Pancreas (tissue), 10 donors: ENCODE results near the gene HIGD2A. TPM values are rescaled to one million over a fixed set of nuclear protein-coding genes. Genes with fewer than 3 reads are reported as not detected.

ENCODE experiments used
- ATAC-seq, 4 donors: fragments of 200-7000 bp; cut with Tn5 transposase; one replicate each; pipeline versions ENCODE4 v1.8.0 to v1.9.1; 2020; ENCODE audit warnings: mild to moderate bottlenecking in 4 of 4, moderate library complexity in 4 of 4
- DNase-seq, 6 donors: peaks; one replicate each; pipeline ENCODE4 v3.0.0-alpha.2; 2020
- FAIRE-seq: peaks from 2 replicates; lab custom pipeline; 2012; peaks lifted over from hg19 to GRCh38; lab: Jason Lieb, UNC
- H3K27ac ChIP-seq, 4 donors: fragments of 200-600 bp; sonication (generic); 1 replicate in 3 of 4; 2 replicates in 1 of 4; pipeline versions ENCODE4 v1.5.0 to v1.8.0; 2020
- H3K27me3 ChIP-seq, 4 donors: fragments of 200-600 bp; one replicate each; pipeline ENCODE4 v1.8.0; 2021
- H3K36me3 ChIP-seq, 3 donors: fragments of 200-600 bp; sonication (generic) in 1 of 3; one replicate each; pipeline versions ENCODE4 v1.5.0 to v1.8.0; 2020 to 2021
- H3K4me1 ChIP-seq, 3 donors: fragments of 200-600 bp; one replicate each; pipeline ENCODE4 v1.8.0; 2021
- H3K4me3 ChIP-seq, 4 donors: fragments of 200-600 bp; sonication (generic) in 2 of 4; one replicate each; pipeline versions ENCODE4 v1.5.0 to v1.8.0; 2020 to 2021
- H3K9me3 ChIP-seq, 4 donors: fragments of 200-600 bp; one replicate each; pipeline ENCODE4 v1.8.0; 2021
- WGBS, 2 donors: extraction: QIAGEN DNeasy Blood & Tissue Kit; methylation state at CpG; one replicate each; pipeline ENCODE4 v1.1.7; 2013; 5-methylcytosine and 5-hydroxymethylcytosine counted together
- intact Hi-C, 3 donors: fragments of 100-400 bp; cut with DNase I; formaldehyde crosslinking; loops; one replicate each; pipeline versions ENCODE4 v1.11.1 to v1.14.2; 2022
- polyA plus RNA-seq, 2 donors: library from polyadenylated mRNA; stranded (reverse); fragments of 200-250 nt; gene quantifications; one replicate each; pipeline ENCODE4 v1.2.3, GENCODE V29; 2013
- total RNA-seq, 6 donors: library from RNA; stranded (reverse); fragmentation: NEBNext Ultra II Directional in 4 of 6; extraction: Animal tissue kit (Norgen Biotek cat#: 25700) in 4 of 6; gene quantifications; one replicate each; pipeline versions ENCODE4 v1.2.1 to v1.2.4, GENCODE V29; 2021 to 2023
- TF ChIP-seq, protein P1 (sequence below), 4 donors: fragments of 200-600 bp; sonication (generic) in 3 of 4; IDR thresholded peaks; one replicate each; pipeline versions ENCODE4 v1.5.0 to v1.8.0; 2021; ENCODE audit warnings: antibody characterized with exemption in 4 of 4
- donor health status: healthy with polysubstance abuse.
- donor health status: DM: no; HTN: no; CAD: no; lungs with moderate emphysema.
- donor health status: DM: no; HTN: no; CAD: no.
- donor health status: control.
- donor health status: control.
- donor health status: Bipolar disorder and iron deficiency.
- donor health status: DM: yes; HTN: yes; CAD: no.
- donor health status: DM: no; HTN: no; CAD: no.
- donor health status: DM: no; HTN: no; CAD: no.
- donor health status: DM: yes; HTN: yes; CAD: no.

The HIGD2A gene
- total and polyA plus RNA-seq, 8 donors: 30.0 to 109 (median 45.7) TPM

DNA sequence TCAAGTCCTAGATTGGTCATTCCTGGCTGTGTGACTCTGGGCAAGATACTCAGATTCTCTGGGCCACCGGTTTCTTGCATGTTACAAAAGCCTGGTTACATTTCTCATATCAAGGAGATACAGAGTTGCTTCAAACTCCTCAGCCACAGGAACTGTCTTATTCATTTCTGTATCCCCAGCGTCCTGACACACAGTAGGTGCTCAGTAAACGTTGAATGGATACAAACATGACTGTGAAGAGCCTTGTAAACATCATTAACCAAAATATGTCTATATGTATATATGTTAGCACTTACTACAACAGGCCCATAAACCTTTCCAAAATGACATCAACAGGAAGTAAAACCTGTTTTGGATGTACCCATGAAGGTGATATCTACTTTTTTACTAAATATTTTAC, 26.2 kb downstream of the HIGD2A start:
- WGBS, 2 donors: 43 to 45% methylated on average over 3 of the region's 3 CpGs
- H3K36me3 ChIP-seq: no peaks in the 10 kb centered on the region
- H3K27ac ChIP-seq: no peak overlapping the region
- intact Hi-C loops: loop anchor here in 1 of 3 donors (10.0 kb wide), 1 partner anchor 160 kb away; no protein-coding TSS in a partner anchor
- TF ChIP-seq, protein P1, sequence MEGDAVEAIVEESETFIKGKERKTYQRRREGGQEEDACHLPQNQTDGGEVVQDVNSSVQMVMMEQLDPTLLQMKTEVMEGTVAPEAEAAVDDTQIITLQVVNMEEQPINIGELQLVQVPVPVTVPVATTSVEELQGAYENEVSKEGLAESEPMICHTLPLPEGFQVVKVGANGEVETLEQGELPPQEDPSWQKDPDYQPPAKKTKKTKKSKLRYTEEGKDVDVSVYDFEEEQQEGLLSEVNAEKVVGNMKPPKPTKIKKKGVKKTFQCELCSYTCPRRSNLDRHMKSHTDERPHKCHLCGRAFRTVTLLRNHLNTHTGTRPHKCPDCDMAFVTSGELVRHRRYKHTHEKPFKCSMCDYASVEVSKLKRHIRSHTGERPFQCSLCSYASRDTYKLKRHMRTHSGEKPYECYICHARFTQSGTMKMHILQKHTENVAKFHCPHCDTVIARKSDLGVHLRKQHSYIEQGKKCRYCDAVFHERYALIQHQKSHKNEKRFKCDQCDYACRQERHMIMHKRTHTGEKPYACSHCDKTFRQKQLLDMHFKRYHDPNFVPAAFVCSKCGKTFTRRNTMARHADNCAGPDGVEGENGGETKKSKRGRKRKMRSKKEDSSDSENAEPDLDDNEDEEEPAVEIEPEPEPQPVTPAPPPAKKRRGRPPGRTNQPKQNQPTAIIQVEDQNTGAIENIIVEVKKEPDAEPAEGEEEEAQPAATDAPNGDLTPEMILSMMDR (IDR thresholded peaks at IDR 0.05): no peak
- no peak for FAIRE-seq
- no peaks in the 10 kb centered on the region for H3K27me3 ChIP-seq
- peaks cover 0 to 15% (median 0%) of the 10 kb centered on the region in 3 donors for H3K4me1 ChIP-seq
- DNase-seq: no peak
- no peaks in the 10 kb centered on the region for H3K9me3 ChIP-seq
- H3K4me3 ChIP-seq: no peak overlapping the region
- no peak for ATAC-seq

DNA sequence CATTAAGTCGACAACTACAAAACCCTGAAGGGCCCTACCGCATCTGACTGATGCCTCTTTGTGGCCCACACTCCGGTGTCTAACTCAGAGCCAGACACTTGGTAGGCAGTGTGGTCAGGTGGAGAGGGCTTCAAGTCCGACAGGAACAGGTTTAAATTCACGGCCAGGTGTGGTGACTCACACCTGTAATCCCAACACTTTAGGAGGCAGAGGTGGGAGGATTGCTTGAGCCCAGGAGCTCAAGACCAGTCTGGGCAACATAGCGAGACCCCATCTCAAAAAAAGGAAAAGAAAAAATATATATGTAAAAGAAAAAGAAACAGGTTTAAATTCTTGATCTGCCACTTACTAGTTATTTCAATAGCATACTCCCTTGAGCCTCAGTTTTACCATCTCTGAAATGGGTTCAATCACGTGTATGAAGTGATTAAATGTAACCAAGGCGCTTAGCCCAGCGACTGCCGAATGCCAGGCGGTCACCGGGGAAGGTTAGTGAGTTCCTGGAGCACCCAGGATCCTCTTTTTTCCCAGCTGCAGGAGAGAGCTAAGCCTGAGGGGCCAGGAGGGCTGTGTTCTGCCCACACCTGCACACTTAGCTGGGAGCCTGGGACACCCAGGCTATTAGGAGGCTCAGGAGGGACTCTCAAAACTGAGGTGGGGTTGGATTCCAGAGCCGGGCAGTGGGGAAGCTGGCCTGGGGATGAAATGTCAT, 26.8 kb downstream of the HIGD2A start:
- Histone ChIP-seq H3K27ac (peak overlapping the region; percentile 79 to 90 (median 83)), H3K27me3 (no peaks in the 10 kb centered on the region), H3K4me3 (peak overlapping the region; percentile 64 to 100 (median 85)), H3K4me1 (peaks cover 0 to 15% (median 0%) of the 10 kb centered on the region in 3 donors), H3K36me3 (no peaks in the 10 kb centered on the region), H3K9me3 (no peaks in the 10 kb centered on the region)
- intact Hi-C loops: loop anchor here in 1 of 3 donors (10.0 kb wide), 1 partner anchor 159 kb away; no protein-coding TSS in a partner anchor
- ATAC-seq: peak in 2 of 4 donors; percentile 1 to 4
- TF ChIP-seq, protein P1 (IDR thresholded peaks at IDR 0.05): no peak
- peak in 2 of 6 donors; percentile 21 to 30 for DNase-seq
- no peak for FAIRE-seq
- 41 to 47% methylated on average over 13 of the region's 13 CpGs for WGBS, 2 donors

DNA sequence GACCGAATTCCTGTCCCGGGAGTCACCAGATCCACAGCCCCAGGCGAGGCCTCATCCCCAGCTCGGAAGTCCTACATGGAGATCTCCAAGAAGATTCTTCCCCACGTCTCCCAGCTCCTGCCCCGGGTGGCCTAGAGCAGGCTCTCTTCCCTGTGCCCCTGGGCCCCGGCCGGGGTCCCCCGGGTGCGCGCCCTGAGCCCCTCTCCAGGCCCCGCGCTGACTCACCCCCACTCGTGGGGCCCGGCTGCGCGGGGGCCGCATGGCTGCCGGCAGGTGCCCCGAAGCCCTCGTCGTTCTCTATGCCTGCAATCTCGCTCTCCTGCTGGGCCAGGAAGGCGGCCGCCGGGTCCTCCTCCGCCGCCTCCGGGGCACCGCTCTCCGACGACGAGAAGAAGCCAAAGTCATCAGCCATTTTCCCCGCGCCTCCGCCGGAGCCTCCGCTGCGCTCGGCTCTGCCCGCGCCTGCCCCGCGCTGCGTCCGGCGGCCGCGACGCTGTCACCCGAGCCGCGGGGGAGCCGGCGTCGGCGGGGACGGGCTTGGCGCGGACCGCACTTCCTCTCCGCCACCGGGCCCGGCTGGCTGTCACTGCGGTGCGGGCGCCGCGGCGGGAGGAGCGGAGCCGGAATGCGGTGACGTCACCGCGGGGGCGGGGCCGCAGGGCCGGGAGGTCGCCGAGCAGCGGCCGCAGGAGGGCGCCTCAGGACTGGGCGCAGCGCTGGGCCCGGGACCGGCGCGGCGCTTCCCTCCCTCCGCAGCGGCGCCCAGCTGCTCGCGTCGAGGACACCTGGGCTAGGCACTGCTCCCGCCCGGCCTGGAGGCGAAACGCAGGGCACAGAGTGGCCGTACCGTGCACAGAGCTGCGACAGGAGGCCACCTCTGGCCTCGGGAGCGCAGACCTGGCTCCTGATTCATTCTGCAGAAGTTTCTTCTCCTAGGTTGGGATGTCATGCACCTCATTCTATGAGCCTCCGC, 27.7 kb downstream of the HIGD2A start, which contains the start of gene CLTB:
CLTB (minus strand) TSS at position 588 of the 973 bp plus-strand sequence; CDS start at position 412, 176 bp downstream.
- Histone ChIP-seq H3K27ac (peak within 1 kb of the TSS; percentile 79 to 90 (median 83)), H3K27me3 (no peaks in the 10 kb centered on the region), H3K4me1 (peaks cover 0 to 15% (median 0%) of the 10 kb centered on the region in 3 donors), H3K36me3 (no peaks in the 10 kb centered on the region), H3K9me3 (no peaks in the 10 kb centered on the region), H3K4me3 (peak within 1 kb of the TSS; percentile 64 to 100 (median 85))
- intact Hi-C loops: loop anchor here in 1 of 3 donors (10.0 kb wide), 1 partner anchor 159 kb away; no protein-coding TSS in a partner anchor
- peak; percentile 88 to 99 (median 96) for DNase-seq
- WGBS, 2 donors: 1% methylated on average over 76 to 107 of the region's 107 CpGs
- no peak for FAIRE-seq
- ATAC-seq: peak; percentile 97
- TF ChIP-seq, protein P1 (IDR thresholded peaks at IDR 0.05): peak; percentile 47 to 59 (median 56)

DNA sequence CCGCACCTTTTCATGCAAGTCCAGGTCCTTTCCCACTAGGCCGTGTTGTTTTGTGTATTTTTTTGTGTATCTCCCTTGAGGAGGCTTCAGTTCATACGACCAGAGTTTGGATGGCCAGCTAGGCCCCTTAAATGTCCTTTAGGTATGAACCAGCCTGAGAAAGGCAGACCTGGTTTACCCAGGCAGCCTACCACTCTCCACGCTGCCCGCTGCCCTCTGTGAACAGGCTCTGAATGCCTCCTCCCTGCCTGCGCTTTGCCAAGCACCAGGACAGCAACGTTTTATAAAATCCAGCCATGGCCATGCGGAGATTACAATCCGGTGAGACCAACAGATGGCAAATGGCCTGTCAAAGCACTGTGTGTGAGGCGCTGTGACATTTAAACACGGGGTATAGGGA, 28.4 kb downstream of the HIGD2A start:
- TF ChIP-seq, protein P1 (IDR thresholded peaks at IDR 0.05): no peak

More for the DNA sequence above, 28.4 kb downstream of the HIGD2A start:
- H3K4me3 ChIP-seq: peak overlapping the region in 2 of 4 donors; percentile 98 to 100
- no peak for DNase-seq
- peaks cover 0 to 15% (median 0%) of the 10 kb centered on the region in 3 donors for H3K4me1 ChIP-seq
- peak overlapping the region; percentile 3 to 57 (median 43) for H3K27ac ChIP-seq
- no peaks in the 10 kb centered on the region for H3K27me3 ChIP-seq
- FAIRE-seq: no peak
- intact Hi-C loops: loop anchor here in 1 of 3 donors (10.0 kb wide), 1 partner anchor 158 kb away; no protein-coding TSS in a partner anchor
- H3K9me3 ChIP-seq: no peaks in the 10 kb centered on the region
- ATAC-seq: no peak
- no peaks in the 10 kb centered on the region for H3K36me3 ChIP-seq
- 86 to 89% methylated on average over 11 of the region's 11 CpGs for WGBS, 2 donors
